GM12875 (cell line): Measurements from ENCODE around the gene TBC1D22A.

Source experiments
- H3K4me3 ChIP-seq: one replicate; pipeline ENCODE4 v1.5.1; 2011; ENCODE audit warnings: low read depth, low read length, control low read depth
- TF ChIP-seq, protein P1 (sequence below): IDR thresholded peaks from 2 replicates; pipeline ENCODE4 v1.5.1; 2011; ENCODE audit warnings: low read depth, mild to moderate bottlenecking, control low read depth, inconsistent platforms, low read length, moderate library complexity, borderline replicate concordance; ENCODE audit not compliant: insufficient read depth

TBC1D22A gene

DNA sequence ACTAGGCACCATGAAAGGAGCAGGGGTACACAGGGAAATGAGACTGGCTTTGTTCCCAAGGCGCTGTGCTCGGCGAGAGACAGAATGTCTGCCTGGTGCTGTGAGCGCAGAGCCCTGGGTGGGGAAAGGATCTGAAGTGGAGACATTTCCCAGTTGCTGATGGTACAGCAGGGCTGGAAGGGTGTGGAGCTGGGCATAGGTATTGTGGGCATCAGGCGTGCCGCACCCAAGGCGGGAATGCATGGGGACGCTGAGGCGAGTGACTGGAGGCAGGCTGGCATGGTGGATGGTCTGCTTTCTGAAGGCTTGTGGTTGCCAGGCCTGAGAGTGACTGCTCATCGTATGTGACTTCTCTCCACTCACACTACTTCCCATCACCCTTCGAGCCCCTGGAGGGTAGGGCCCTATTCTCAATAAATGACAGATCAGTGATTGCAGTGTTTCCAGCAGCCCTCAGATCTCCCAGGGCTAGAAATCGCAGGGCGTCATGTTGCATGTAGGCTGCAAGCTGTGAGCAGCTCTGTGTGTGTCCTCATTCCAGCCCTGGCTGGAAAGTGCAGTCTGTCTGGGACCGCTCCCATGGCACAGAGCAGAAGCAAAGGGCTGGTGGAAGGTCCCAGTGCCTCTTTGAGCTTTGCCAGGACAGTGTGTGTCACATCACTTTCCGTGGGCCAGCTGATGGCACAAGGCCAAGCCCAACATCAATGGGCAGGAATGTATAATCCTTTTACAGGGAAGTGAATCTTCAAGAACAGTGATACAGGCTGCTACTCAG, 67.7 kb downstream of the TBC1D22A start:
- TF ChIP-seq, protein P1, sequence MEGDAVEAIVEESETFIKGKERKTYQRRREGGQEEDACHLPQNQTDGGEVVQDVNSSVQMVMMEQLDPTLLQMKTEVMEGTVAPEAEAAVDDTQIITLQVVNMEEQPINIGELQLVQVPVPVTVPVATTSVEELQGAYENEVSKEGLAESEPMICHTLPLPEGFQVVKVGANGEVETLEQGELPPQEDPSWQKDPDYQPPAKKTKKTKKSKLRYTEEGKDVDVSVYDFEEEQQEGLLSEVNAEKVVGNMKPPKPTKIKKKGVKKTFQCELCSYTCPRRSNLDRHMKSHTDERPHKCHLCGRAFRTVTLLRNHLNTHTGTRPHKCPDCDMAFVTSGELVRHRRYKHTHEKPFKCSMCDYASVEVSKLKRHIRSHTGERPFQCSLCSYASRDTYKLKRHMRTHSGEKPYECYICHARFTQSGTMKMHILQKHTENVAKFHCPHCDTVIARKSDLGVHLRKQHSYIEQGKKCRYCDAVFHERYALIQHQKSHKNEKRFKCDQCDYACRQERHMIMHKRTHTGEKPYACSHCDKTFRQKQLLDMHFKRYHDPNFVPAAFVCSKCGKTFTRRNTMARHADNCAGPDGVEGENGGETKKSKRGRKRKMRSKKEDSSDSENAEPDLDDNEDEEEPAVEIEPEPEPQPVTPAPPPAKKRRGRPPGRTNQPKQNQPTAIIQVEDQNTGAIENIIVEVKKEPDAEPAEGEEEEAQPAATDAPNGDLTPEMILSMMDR, result no peak
- H3K4me3 ChIP-seq, result no peak overlapping the region

DNA sequence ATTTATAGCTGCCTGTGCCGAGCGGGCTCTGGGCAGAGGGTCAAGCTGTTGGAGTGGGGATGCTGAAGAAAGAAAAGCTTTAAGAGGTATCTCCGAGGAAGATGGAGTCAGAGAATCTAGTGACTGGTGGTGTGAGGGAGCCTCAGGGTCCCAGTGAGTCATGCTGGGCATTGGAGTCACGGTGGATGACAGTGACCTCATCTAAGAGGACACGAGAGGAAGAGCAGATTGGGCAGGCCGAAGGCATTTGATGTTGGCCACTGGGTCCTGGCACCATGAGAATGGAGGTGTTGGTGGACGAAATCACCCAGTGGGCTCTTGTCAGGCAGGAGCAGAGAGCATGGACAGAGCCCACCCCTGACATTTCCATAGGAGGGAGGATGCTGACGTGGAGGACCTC, 68.4 kb downstream of the TBC1D22A start:
- TF ChIP-seq, protein P1, result no peak
- no peak overlapping the region for H3K4me3 ChIP-seq

DNA sequence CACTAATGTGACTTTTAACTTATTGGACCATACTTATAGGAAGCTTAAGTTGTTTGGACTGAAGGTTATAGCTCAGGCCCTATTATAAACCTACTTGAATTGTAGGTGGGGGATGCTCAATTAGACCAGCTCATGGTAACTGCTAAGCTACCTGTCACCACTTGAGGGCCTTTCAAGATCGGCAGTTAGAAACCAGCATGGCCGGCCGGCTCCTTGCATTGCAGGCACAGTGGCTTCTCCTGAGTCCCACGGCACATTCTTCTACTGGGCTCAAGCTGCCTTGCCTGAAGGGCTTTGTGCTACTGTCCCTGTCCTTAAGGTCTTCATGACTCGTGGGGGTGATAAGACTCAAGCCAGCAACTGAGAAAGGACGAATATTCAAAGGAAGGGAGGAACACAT, 70.8 kb downstream of the TBC1D22A start:
- TF ChIP-seq, protein P1, result no peak
- H3K4me3 ChIP-seq, result no peak overlapping the region

DNA sequence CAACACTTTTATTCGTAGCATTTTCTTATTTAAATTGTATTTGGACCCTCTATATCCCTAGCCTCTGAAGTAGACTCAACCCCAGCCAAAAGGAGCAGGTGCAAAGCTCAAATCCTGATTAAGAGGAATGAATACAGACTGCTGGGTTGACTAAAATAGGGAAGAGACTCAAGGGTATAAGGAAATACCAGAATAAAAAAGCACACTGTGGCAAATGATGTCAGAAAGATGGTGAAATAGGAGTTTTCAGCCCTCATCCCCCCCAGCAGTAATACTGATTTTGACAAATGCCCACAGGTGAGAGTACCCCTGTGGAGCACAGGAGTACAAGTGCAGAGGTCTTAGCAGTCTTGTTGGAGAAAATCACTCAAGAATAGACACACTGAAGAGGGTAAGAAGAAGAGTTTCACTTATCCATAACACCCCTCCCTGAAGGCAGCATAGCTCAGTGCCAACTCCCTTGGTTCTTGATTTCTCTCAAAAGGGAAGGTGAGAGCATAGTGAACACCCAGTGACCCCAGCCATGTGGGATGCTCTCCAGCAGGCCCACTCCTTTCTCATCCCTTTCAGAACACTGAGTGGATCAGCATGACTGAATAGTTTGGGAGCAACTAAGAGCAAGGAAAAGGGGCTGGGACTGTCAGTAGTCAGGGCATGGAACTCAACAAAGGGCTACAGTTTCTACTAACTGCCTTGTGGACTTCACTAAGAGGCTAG, 71.7 kb downstream of the TBC1D22A start:
- no peak overlapping the region for H3K4me3 ChIP-seq
- TF ChIP-seq, protein P1, result no peak

DNA sequence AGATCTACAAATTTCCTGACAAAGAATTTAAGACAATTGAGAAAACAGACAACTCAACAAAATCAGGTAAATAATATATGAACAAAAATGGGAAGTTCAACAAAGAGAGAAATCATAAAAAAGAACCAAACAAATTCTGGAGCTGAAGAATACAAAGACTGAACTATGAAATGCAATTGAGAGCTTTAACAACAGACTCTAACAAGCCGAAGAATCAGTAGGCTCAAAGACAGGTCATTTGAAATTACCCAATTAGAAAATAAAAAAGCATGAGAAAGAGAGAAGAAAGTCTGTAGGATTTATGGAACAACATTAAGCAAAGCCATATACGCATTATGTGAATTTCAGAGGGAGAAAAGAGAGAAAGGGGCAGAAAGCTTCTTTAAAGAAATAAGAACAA, 72.8 kb downstream of the TBC1D22A start:
- H3K4me3 ChIP-seq, result no peak overlapping the region
- TF ChIP-seq, protein P1, result no peak

DNA sequence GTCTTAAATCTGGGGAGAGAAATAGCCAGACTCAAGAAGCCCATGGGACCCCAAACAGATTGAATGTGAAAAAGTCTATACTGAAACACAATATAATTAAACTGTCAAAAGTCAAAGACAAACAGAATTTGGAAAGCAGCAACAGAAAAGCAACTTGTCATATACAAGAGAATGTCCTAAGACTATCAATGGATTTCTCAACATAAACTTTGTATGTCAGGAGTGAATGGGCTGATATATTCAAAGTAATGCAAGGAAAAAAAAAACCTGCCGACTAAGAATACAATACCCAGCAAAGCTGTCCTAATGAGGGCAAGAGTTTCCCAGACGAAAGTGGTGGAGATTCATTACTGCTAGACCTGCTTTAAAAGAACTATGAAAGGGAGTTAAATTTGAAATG, 73.2 kb downstream of the TBC1D22A start:
- no peak overlapping the region for H3K4me3 ChIP-seq
- TF ChIP-seq, protein P1, result no peak

DNA sequence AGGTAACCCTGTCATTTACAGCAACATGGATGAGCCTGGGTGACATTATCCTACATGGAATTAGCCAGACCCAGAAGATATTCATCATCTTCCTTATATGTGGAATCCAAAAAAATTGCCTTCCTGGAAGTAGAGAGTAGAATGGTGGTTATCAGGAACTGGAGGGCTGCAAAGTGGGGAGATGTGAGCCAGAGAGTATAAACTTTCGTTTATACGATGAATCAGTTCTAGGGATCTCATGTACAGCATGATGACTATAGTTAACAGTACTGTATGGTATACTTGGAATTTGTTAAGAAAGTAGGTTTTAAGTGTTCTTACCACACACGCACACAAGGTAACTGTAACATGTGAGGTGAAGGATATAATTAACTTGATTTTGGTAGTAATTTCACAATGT, 79.1 kb downstream of the TBC1D22A start:
- TF ChIP-seq, protein P1, result no peak
- no peak overlapping the region for H3K4me3 ChIP-seq
